GM10266 (cell line): ENCODE results near the gene STK17A.

ENCODE experiments used
- DNase-seq: peaks from one replicate; pipeline ENCODE4 v3.0.0; 2012; ENCODE audit errors: extremely low spot score
- CTCF ChIP-seq: IDR thresholded peaks from 2 replicates; pipeline ENCODE4 v1.5.1; 2012; ENCODE audit warnings: mild to moderate bottlenecking, low read depth; ENCODE audit not compliant: control insufficient read depth, insufficient read depth; ENCODE audit errors: missing control alignments

STK17A gene

GRCh38 chr7:43674559-43675436, 91.9 kb downstream of the STK17A start:
- no peak for TF ChIP-seq CTCF
- no peak for DNase-seq
